GM23338 (cell line): ENCODE data around the gene ZNF808.

ENCODE experiments used
- CREB1 ChIP-seq: fragments of 250-450 bp; sonication (Bioruptor Pico); IDR thresholded peaks from 2 replicates; pipeline ENCODE4 v1.5.0; 2020; ENCODE audit warnings: low read depth, mild to moderate bottlenecking, moderate library complexity
- EZH2 ChIP-seq: fragments of 200-600 bp; sonication (generic); IDR thresholded peaks from one replicate; pipeline ENCODE4 v1.8.0; 2017; ENCODE audit warnings: antibody characterized with exemption, mild to moderate bottlenecking, low read depth; ENCODE audit not compliant: unreplicated experiment
- EZH2phosphoT487 ChIP-seq: fragments of 200-600 bp; sonication (generic); IDR thresholded peaks from one replicate; pipeline ENCODE4 v1.8.1; 2018; ENCODE audit warnings: antibody characterized with exemption; ENCODE audit not compliant: unreplicated experiment
- JUNB ChIP-seq: IDR thresholded peaks from one replicate; pipeline ENCODE4 v1.6.1; 2016; ENCODE audit warnings: antibody characterized with exemption; ENCODE audit not compliant: unreplicated experiment
- NANOG ChIP-seq: IDR thresholded peaks from 2 replicates; pipeline ENCODE4 v1.6.1; 2016; ENCODE audit warnings: antibody characterized with exemption, borderline replicate concordance
- POLR2AphosphoS5 ChIP-seq: IDR thresholded peaks from 2 replicates; pipeline ENCODE4 v1.6.1; 2016; ENCODE audit warnings: antibody characterized with exemption, low read depth
- STAT1 ChIP-seq: IDR thresholded peaks from one replicate; pipeline ENCODE4 v1.6.1; 2016; ENCODE audit warnings: antibody characterized with exemption; ENCODE audit not compliant: unreplicated experiment
- ZNF114 ChIP-seq: fragments of 250-450 bp; sonication (Bioruptor Pico); IDR thresholded peaks from 2 replicates; pipeline ENCODE4 v1.5.0; 2020; ENCODE audit warnings: mild to moderate bottlenecking, moderate library complexity
- TF ChIP-seq, protein P1 (sequence below), 2 experiments: fragments of 200-600 bp in 1 of 2; sonication (generic) in 1 of 2; conservative IDR thresholded peaks; 2 replicates each; pipeline versions ENCODE4 v1.5.1 to v1.6.1; 2016 to 2017; ENCODE audit warnings: antibody characterized with exemption in 2 of 2, low read depth in 2 of 2, mild to moderate bottlenecking in 2 of 2, moderate library complexity in 1 of 2
- TF ChIP-seq, protein P2 (sequence below): IDR thresholded peaks from one replicate; pipeline ENCODE4 v1.6.1; 2018; ENCODE audit warnings: antibody characterized with exemption; ENCODE audit not compliant: unreplicated experiment
- TF ChIP-seq, protein P3 (sequence below): IDR thresholded peaks from 2 replicates; pipeline ENCODE4 v1.6.1; 2016; ENCODE audit warnings: antibody characterized with exemption
- TF ChIP-seq, protein P4 (sequence below): fragments of 250-450 bp; sonication (Bioruptor Pico); IDR thresholded peaks from 2 replicates; pipeline ENCODE4 v1.5.0; 2020; ENCODE audit warnings: mild to moderate bottlenecking, moderate library complexity

DNA sequence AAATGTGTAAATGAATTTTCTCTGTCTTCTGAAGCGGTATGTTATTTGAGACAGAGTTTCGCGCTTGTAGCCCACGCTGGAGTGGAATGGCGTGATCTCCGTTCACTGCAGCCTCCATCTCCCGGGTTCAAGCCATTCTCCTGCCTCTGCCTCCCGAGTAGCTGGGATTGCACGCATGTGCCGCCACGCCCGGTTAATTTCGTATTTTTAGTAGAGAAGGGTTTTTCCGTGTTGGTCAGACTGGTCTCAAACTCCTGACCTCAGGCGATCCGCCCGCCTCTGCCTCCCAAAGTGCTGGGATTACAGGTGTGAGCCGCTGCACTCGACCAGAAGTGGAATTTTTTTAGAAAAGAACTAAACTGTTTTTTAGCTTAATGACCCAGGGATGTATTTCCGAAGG is 3.4 kb upstream of the ZNF808 start:
- TF ChIP-seq, protein P1, sequence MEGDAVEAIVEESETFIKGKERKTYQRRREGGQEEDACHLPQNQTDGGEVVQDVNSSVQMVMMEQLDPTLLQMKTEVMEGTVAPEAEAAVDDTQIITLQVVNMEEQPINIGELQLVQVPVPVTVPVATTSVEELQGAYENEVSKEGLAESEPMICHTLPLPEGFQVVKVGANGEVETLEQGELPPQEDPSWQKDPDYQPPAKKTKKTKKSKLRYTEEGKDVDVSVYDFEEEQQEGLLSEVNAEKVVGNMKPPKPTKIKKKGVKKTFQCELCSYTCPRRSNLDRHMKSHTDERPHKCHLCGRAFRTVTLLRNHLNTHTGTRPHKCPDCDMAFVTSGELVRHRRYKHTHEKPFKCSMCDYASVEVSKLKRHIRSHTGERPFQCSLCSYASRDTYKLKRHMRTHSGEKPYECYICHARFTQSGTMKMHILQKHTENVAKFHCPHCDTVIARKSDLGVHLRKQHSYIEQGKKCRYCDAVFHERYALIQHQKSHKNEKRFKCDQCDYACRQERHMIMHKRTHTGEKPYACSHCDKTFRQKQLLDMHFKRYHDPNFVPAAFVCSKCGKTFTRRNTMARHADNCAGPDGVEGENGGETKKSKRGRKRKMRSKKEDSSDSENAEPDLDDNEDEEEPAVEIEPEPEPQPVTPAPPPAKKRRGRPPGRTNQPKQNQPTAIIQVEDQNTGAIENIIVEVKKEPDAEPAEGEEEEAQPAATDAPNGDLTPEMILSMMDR (conservative IDR thresholded peaks at IDR 0.05; ENCODE audit: low read depth in 2 of 2) = no peak
- TF ChIP-seq POLR2AphosphoS5 (no peak), EZH2phosphoT487 (no peak), EZH2 (no peak), JUNB (no peak), CREB1 (no peak), ZNF114 (CRISPR knock-in tag) (no peak), NANOG (no peak), STAT1 (no peak)
- TF ChIP-seq, protein P2, sequence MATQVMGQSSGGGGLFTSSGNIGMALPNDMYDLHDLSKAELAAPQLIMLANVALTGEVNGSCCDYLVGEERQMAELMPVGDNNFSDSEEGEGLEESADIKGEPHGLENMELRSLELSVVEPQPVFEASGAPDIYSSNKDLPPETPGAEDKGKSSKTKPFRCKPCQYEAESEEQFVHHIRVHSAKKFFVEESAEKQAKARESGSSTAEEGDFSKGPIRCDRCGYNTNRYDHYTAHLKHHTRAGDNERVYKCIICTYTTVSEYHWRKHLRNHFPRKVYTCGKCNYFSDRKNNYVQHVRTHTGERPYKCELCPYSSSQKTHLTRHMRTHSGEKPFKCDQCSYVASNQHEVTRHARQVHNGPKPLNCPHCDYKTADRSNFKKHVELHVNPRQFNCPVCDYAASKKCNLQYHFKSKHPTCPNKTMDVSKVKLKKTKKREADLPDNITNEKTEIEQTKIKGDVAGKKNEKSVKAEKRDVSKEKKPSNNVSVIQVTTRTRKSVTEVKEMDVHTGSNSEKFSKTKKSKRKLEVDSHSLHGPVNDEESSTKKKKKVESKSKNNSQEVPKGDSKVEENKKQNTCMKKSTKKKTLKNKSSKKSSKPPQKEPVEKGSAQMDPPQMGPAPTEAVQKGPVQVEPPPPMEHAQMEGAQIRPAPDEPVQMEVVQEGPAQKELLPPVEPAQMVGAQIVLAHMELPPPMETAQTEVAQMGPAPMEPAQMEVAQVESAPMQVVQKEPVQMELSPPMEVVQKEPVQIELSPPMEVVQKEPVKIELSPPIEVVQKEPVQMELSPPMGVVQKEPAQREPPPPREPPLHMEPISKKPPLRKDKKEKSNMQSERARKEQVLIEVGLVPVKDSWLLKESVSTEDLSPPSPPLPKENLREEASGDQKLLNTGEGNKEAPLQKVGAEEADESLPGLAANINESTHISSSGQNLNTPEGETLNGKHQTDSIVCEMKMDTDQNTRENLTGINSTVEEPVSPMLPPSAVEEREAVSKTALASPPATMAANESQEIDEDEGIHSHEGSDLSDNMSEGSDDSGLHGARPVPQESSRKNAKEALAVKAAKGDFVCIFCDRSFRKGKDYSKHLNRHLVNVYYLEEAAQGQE = no peak
- TF ChIP-seq, protein P3, sequence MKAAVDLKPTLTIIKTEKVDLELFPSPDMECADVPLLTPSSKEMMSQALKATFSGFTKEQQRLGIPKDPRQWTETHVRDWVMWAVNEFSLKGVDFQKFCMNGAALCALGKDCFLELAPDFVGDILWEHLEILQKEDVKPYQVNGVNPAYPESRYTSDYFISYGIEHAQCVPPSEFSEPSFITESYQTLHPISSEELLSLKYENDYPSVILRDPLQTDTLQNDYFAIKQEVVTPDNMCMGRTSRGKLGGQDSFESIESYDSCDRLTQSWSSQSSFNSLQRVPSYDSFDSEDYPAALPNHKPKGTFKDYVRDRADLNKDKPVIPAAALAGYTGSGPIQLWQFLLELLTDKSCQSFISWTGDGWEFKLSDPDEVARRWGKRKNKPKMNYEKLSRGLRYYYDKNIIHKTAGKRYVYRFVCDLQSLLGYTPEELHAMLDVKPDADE = no peak
- TF ChIP-seq, protein P4, sequence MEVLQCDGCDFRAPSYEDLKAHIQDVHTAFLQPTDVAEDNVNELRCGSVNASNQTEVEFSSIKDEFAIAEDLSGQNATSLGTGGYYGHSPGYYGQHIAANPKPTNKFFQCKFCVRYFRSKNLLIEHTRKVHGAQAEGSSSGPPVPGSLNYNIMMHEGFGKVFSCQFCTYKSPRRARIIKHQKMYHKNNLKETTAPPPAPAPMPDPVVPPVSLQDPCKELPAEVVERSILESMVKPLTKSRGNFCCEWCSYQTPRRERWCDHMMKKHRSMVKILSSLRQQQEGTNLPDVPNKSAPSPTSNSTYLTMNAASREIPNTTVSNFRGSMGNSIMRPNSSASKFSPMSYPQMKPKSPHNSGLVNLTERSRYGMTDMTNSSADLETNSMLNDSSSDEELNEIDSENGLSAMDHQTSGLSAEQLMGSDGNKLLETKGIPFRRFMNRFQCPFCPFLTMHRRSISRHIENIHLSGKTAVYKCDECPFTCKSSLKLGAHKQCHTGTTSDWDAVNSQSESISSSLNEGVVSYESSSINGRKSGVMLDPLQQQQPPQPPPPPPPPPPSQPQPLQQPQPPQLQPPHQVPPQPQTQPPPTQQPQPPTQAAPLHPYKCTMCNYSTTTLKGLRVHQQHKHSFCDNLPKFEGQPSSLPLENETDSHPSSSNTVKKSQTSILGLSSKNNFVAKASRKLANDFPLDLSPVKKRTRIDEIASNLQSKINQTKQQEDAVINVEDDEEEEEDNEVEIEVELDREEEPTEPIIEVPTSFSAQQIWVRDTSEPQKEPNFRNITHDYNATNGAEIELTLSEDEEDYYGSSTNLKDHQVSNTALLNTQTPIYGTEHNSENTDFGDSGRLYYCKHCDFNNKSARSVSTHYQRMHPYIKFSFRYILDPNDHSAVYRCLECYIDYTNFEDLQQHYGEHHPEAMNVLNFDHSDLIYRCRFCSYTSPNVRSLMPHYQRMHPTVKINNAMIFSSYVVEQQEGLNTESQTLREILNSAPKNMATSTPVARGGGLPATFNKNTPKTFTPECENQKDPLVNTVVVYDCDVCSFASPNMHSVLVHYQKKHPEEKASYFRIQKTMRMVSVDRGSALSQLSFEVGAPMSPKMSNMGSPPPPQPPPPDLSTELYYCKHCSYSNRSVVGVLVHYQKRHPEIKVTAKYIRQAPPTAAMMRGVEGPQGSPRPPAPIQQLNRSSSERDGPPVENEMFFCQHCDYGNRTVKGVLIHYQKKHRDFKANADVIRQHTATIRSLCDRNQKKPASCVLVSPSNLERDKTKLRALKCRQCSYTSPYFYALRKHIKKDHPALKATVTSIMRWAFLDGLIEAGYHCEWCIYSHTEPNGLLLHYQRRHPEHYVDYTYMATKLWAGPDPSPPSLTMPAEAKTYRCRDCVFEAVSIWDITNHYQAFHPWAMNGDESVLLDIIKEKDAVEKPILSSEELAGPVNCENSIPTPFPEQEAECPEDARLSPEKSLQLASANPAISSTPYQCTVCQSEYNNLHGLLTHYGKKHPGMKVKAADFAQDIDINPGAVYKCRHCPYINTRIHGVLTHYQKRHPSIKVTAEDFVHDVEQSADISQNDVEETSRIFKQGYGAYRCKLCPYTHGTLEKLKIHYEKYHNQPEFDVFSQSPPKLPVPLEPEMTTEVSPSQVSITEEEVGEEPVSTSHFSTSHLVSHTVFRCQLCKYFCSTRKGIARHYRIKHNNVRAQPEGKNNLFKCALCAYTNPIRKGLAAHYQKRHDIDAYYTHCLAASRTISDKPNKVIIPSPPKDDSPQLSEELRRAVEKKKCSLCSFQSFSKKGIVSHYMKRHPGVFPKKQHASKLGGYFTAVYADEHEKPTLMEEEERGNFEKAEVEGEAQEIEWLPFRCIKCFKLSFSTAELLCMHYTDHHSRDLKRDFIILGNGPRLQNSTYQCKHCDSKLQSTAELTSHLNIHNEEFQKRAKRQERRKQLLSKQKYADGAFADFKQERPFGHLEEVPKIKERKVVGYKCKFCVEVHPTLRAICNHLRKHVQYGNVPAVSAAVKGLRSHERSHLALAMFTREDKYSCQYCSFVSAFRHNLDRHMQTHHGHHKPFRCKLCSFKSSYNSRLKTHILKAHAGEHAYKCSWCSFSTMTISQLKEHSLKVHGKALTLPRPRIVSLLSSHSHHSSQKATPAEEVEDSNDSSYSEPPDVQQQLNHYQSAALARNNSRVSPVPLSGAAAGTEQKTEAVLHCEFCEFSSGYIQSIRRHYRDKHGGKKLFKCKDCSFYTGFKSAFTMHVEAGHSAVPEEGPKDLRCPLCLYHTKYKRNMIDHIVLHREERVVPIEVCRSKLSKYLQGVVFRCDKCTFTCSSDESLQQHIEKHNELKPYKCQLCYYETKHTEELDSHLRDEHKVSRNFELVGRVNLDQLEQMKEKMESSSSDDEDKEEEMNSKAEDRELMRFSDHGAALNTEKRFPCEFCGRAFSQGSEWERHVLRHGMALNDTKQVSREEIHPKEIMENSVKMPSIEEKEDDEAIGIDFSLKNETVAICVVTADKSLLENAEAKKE = no peak
